ENCODE measurements around the gene CYP4A11.
"Not testable (repeated sequence)": the region's sequence is repeated elsewhere in the genome, so short reads cannot be mapped to it uniquely, and the experiment has no call there.

The CYP4A11 gene

GRCh38 chr1:46942086-46942485 is 810 bp upstream of the CYP4A11 start:
- no peaks in the 10 kb centered on the region for H3K36me3 ChIP-seq (ENCODE audit: control insufficient read depth in 4 of 4, insufficient read depth in 4 of 4, low read length in 3 of 4)
- H3K4me1 ChIP-seq (ENCODE audit: control extremely low read depth in 1 of 4, control insufficient read depth in 4 of 4, insufficient read depth in 4 of 4, low read length in 3 of 4) = no peaks in the 10 kb centered on the region
- H3K9me3 ChIP-seq (ENCODE audit: control extremely low read depth in 1 of 5, control insufficient read depth in 4 of 5, insufficient read depth in 2 of 5, low read depth in 1 of 5, low read length in 4 of 5) = no peaks in the 10 kb centered on the region
- POLR2A ChIA-PET = no interaction called here
- H3K4me3 ChIP-seq (ENCODE audit: control insufficient read depth in 1 of 7, extremely low read depth in 1 of 7, insufficient read depth in 4 of 7, low read depth in 2 of 7, low read length in 6 of 7) = no peak overlapping the region
- CTCF ChIA-PET = no interaction called here
- H3K27ac ChIP-seq (ENCODE audit: insufficient read depth in 1 of 2, low read depth in 1 of 2, low read length in 2 of 2, poor library complexity in 1 of 2, severe bottlenecking in 2 of 2) = no peak overlapping the region
- DNase-seq = no peak
- H3K27me3 ChIP-seq (replicated peaks in 2 of 5; ENCODE audit: control insufficient read depth in 4 of 5, insufficient read depth in 5 of 5, low read length in 4 of 5) = peaks cover 0 to 13% (median 0%) of the 10 kb centered on the region in 5 experiments

GRCh38 chr1:46940307-46940706 is 969 bp downstream of the CYP4A11 start:
- no peak for DNase-seq
- no peaks in the 10 kb centered on the region for H3K36me3 ChIP-seq (ENCODE audit: control insufficient read depth in 4 of 4, insufficient read depth in 4 of 4, low read length in 3 of 4)
- WGBS (ENCODE audit: insufficient coverage) = 93% methylated on average over 7 of the region's 7 CpGs
- H3K27me3 ChIP-seq (replicated peaks in 2 of 5; ENCODE audit: control insufficient read depth in 4 of 5, insufficient read depth in 5 of 5, low read length in 4 of 5) = peaks cover 0 to 16% (median 0%) of the 10 kb centered on the region in 5 experiments
- no peaks in the 10 kb centered on the region for H3K9me3 ChIP-seq (ENCODE audit: control extremely low read depth in 1 of 5, control insufficient read depth in 4 of 5, insufficient read depth in 2 of 5, low read depth in 1 of 5, low read length in 4 of 5)
- H3K4me3 ChIP-seq (ENCODE audit: control insufficient read depth in 1 of 7, extremely low read depth in 1 of 7, insufficient read depth in 4 of 7, low read depth in 2 of 7, low read length in 6 of 7) = no peak overlapping the region
- CTCF ChIA-PET = no interaction called here
- no peaks in the 10 kb centered on the region for H3K4me1 ChIP-seq (ENCODE audit: control extremely low read depth in 1 of 4, control insufficient read depth in 4 of 4, insufficient read depth in 4 of 4, low read length in 3 of 4)
- H3K27ac ChIP-seq (ENCODE audit: insufficient read depth in 1 of 2, low read depth in 1 of 2, low read length in 2 of 2, poor library complexity in 1 of 2, severe bottlenecking in 2 of 2) = no peak overlapping the region
- POLR2A ChIA-PET = no interaction called here

DNA sequence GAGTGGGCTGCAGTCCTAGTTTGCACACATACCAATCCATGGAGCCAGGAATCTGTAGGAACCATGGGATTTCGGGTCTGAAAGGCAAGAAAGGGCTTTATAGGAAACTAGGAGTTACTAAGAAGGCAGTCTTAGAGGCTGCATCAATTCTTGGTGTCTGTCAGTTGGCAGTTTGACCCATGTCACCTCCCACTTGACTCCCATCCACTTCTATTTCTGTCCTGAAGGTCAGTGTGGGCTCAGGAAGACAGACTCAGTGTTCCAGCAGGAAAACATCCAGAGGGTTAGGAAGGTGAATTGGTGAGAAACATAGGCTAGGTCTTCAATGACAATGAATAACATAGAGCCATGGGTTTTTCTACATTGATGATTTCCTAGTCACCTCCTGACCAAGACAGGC is 4.0 kb downstream of the CYP4A11 start:
- Histone ChIP-seq H3K9me3 (ENCODE audit: control extremely low read depth in 1 of 5, control insufficient read depth in 4 of 5, insufficient read depth in 2 of 5, low read depth in 1 of 5, low read length in 4 of 5) (no peaks in the 10 kb centered on the region), H3K36me3 (ENCODE audit: control insufficient read depth in 4 of 4, insufficient read depth in 4 of 4, low read length in 3 of 4) (no peaks in the 10 kb centered on the region), H3K27ac (ENCODE audit: insufficient read depth in 1 of 2, low read depth in 1 of 2, low read length in 2 of 2, poor library complexity in 1 of 2, severe bottlenecking in 2 of 2) (no peak overlapping the region), H3K4me1 (ENCODE audit: control extremely low read depth in 1 of 4, control insufficient read depth in 4 of 4, insufficient read depth in 4 of 4, low read length in 3 of 4) (no peaks in the 10 kb centered on the region), H3K27me3 (replicated peaks in 2 of 5; ENCODE audit: control insufficient read depth in 4 of 5, insufficient read depth in 5 of 5, low read length in 4 of 5) (peaks cover 0 to 16% (median 0%) of the 10 kb centered on the region in 5 experiments), H3K4me3 (ENCODE audit: control insufficient read depth in 1 of 7, extremely low read depth in 1 of 7, insufficient read depth in 4 of 7, low read depth in 2 of 7, low read length in 6 of 7) (no peak overlapping the region)
- WGBS (ENCODE audit: insufficient coverage) = 67% methylated on average over 1 of the region's 1 CpG
- POLR2A ChIA-PET = no interaction called here
- CTCF ChIA-PET = no interaction called here
- no peak for DNase-seq

DNA sequence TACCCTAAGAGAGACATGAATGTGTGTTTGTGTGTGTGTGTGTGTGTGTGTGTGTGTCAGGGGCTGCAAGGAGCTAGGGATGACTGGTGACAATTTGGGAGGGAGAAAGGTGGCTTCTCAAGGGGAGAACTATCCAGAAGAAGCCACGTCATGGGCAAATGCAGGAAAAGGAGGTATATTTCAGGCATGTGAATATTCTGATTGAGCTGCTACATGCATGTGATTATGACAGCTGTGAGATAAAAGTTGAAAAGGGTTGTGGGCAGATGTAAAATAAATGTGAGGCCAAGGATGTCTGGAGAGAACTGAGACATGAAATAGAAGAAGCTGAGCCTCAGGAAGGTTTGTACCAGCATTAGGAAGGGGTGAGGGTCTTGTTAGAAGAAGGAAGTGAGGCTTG is 4.5 kb downstream of the CYP4A11 start:
- H3K4me3 ChIP-seq (ENCODE audit: control insufficient read depth in 1 of 7, extremely low read depth in 1 of 7, insufficient read depth in 4 of 7, low read depth in 2 of 7, low read length in 6 of 7) = no peak overlapping the region
- DNase-seq = no peak
- no peaks in the 10 kb centered on the region for H3K9me3 ChIP-seq (ENCODE audit: control extremely low read depth in 1 of 5, control insufficient read depth in 4 of 5, insufficient read depth in 2 of 5, low read depth in 1 of 5, low read length in 4 of 5)
- peaks cover 0 to 14% (median 0%) of the 10 kb centered on the region in 5 experiments for H3K27me3 ChIP-seq (replicated peaks in 2 of 5; ENCODE audit: control insufficient read depth in 4 of 5, insufficient read depth in 5 of 5, low read length in 4 of 5)
- POLR2A ChIA-PET = no interaction called here
- CTCF ChIA-PET = no interaction called here
- no peak overlapping the region for H3K27ac ChIP-seq (ENCODE audit: insufficient read depth in 1 of 2, low read depth in 1 of 2, low read length in 2 of 2, poor library complexity in 1 of 2, severe bottlenecking in 2 of 2)
- no peaks in the 10 kb centered on the region for H3K4me1 ChIP-seq (ENCODE audit: control extremely low read depth in 1 of 4, control insufficient read depth in 4 of 4, insufficient read depth in 4 of 4, low read length in 3 of 4)
- no peaks in the 10 kb centered on the region for H3K36me3 ChIP-seq (ENCODE audit: control insufficient read depth in 4 of 4, insufficient read depth in 4 of 4, low read length in 3 of 4)
- WGBS (ENCODE audit: insufficient coverage) = 92% methylated on average over 1 of the region's 1 CpG

DNA sequence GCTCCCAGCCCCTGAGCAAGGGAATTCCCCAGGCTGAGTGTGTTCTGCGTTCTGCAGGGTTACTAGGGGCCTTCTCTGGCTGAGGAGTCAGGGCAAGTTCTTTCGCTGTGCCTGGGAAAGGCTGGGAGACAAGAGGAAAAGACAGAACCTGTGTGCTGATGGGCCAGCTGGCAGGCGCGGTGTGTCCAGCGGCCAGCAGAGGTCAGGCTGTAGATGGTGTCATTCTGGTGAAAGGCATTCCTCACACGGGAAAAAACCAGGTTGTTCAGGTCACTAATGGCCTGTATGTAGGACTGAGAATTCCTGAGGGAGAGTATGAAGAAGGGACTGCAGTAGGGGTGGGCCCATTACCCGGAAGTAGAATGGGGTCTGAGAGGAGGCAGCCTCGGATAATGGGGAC is 6.4 kb downstream of the CYP4A11 start:
- CTCF ChIA-PET; H3K27ac ChIP-seq (ENCODE audit: insufficient read depth in 1 of 2, low read depth in 1 of 2, low read length in 2 of 2, poor library complexity in 1 of 2, severe bottlenecking in 2 of 2); H3K4me3 ChIP-seq (ENCODE audit: control insufficient read depth in 1 of 7, extremely low read depth in 1 of 7, insufficient read depth in 4 of 7, low read depth in 2 of 7, low read length in 6 of 7); H3K9me3 ChIP-seq (ENCODE audit: control extremely low read depth in 1 of 5, control insufficient read depth in 4 of 5, insufficient read depth in 2 of 5, low read depth in 1 of 5, low read length in 4 of 5); H3K27me3 ChIP-seq (replicated peaks in 2 of 5; ENCODE audit: control insufficient read depth in 4 of 5, insufficient read depth in 5 of 5, low read length in 4 of 5); DNase-seq; POLR2A ChIA-PET; H3K4me1 ChIP-seq (ENCODE audit: control extremely low read depth in 1 of 4, control insufficient read depth in 4 of 4, insufficient read depth in 4 of 4, low read length in 3 of 4); H3K36me3 ChIP-seq (ENCODE audit: control insufficient read depth in 4 of 4, insufficient read depth in 4 of 4, low read length in 3 of 4): not testable (repeated sequence)
- WGBS (ENCODE audit: insufficient coverage) = 34% methylated on average over 6 of the region's 8 CpGs

GRCh38 chr1:46932020-46932419 is 9.3 kb downstream of the CYP4A11 start:
- H3K36me3 ChIP-seq (ENCODE audit: control insufficient read depth in 4 of 4, insufficient read depth in 4 of 4, low read length in 3 of 4); H3K9me3 ChIP-seq (ENCODE audit: control extremely low read depth in 1 of 5, control insufficient read depth in 4 of 5, insufficient read depth in 2 of 5, low read depth in 1 of 5, low read length in 4 of 5); DNase-seq; H3K4me3 ChIP-seq (ENCODE audit: control insufficient read depth in 1 of 7, extremely low read depth in 1 of 7, insufficient read depth in 4 of 7, low read depth in 2 of 7, low read length in 6 of 7); CTCF ChIA-PET; POLR2A ChIA-PET; H3K4me1 ChIP-seq (ENCODE audit: control extremely low read depth in 1 of 4, control insufficient read depth in 4 of 4, insufficient read depth in 4 of 4, low read length in 3 of 4); H3K27ac ChIP-seq (ENCODE audit: insufficient read depth in 1 of 2, low read depth in 1 of 2, low read length in 2 of 2, poor library complexity in 1 of 2, severe bottlenecking in 2 of 2); H3K27me3 ChIP-seq (replicated peaks in 2 of 5; ENCODE audit: control insufficient read depth in 4 of 5, insufficient read depth in 5 of 5, low read length in 4 of 5): not testable (repeated sequence)
- no CpG with 5 or more reads among the region's 2 CpGs for WGBS (ENCODE audit: insufficient coverage)

GRCh38 chr1:46931151-46931550 is 10.1 kb downstream of the CYP4A11 start:
- DNase-seq = no peak
- Histone ChIP-seq H3K4me3 (ENCODE audit: control insufficient read depth in 1 of 7, extremely low read depth in 1 of 7, insufficient read depth in 4 of 7, low read depth in 2 of 7, low read length in 6 of 7) (no peak overlapping the region), H3K27me3 (replicated peaks in 2 of 5; ENCODE audit: control insufficient read depth in 4 of 5, insufficient read depth in 5 of 5, low read length in 4 of 5) (peaks cover 0 to 5% (median 0%) of the 10 kb centered on the region in 5 experiments), H3K4me1 (ENCODE audit: control extremely low read depth in 1 of 4, control insufficient read depth in 4 of 4, insufficient read depth in 4 of 4, low read length in 3 of 4) (no peaks in the 10 kb centered on the region), H3K36me3 (ENCODE audit: control insufficient read depth in 4 of 4, insufficient read depth in 4 of 4, low read length in 3 of 4) (no peaks in the 10 kb centered on the region), H3K9me3 (ENCODE audit: control extremely low read depth in 1 of 5, control insufficient read depth in 4 of 5, insufficient read depth in 2 of 5, low read depth in 1 of 5, low read length in 4 of 5) (no peaks in the 10 kb centered on the region), H3K27ac (ENCODE audit: insufficient read depth in 1 of 2, low read depth in 1 of 2, low read length in 2 of 2, poor library complexity in 1 of 2, severe bottlenecking in 2 of 2) (no peak overlapping the region)
- POLR2A ChIA-PET = no interaction called here
- CTCF ChIA-PET = no interaction called here
- no CpG with 5 or more reads among the region's 3 CpGs for WGBS (ENCODE audit: insufficient coverage)
